ENCODE data around the gene FRAS1.

GRCh38 chr4:78357122-78357521, 300.0 kb downstream of the FRAS1 start:
- TF ChIP-seq, protein P1, sequence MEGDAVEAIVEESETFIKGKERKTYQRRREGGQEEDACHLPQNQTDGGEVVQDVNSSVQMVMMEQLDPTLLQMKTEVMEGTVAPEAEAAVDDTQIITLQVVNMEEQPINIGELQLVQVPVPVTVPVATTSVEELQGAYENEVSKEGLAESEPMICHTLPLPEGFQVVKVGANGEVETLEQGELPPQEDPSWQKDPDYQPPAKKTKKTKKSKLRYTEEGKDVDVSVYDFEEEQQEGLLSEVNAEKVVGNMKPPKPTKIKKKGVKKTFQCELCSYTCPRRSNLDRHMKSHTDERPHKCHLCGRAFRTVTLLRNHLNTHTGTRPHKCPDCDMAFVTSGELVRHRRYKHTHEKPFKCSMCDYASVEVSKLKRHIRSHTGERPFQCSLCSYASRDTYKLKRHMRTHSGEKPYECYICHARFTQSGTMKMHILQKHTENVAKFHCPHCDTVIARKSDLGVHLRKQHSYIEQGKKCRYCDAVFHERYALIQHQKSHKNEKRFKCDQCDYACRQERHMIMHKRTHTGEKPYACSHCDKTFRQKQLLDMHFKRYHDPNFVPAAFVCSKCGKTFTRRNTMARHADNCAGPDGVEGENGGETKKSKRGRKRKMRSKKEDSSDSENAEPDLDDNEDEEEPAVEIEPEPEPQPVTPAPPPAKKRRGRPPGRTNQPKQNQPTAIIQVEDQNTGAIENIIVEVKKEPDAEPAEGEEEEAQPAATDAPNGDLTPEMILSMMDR (IDR thresholded peaks at IDR 0.05) = no peak
- no peak for TF ChIP-seq POLR2A (IDR thresholded peaks at IDR 0.05)
